HEK293 (cell line): ENCODE results near the gene CEP63.

Experiments used
- MYNN ChIP-seq: fragments of 450-650 bp; formaldehyde crosslinking; IDR thresholded peaks from 2 replicates; pipeline ENCODE4 v1.5.1; 2016; ENCODE audit warnings: missing biosample characterization, missing genetic modification characterization, borderline replicate concordance
- YY1 ChIP-seq: fragments of 450-650 bp; formaldehyde crosslinking; IDR thresholded peaks from 2 replicates; pipeline ENCODE4 v1.5.1; 2018; ENCODE audit warnings: missing biosample characterization, missing genetic modification characterization
- ZBTB20 ChIP-seq: fragments of 450-650 bp; formaldehyde crosslinking; IDR thresholded peaks from 2 replicates; pipeline ENCODE4 v1.5.1; 2016; ENCODE audit warnings: missing biosample characterization, missing genetic modification characterization
- ZNF777 ChIP-seq: fragments of 450-650 bp; formaldehyde crosslinking; IDR thresholded peaks from 2 replicates; pipeline ENCODE4 v1.5.1; 2017; ENCODE audit warnings: missing biosample characterization, missing genetic modification characterization, borderline replicate concordance
- TF ChIP-seq, protein P1 (sequence below): fragments of 450-650 bp; formaldehyde crosslinking; IDR thresholded peaks from 2 replicates; pipeline ENCODE4 v1.5.1; 2016; ENCODE audit warnings: missing biosample characterization, missing genetic modification characterization

DNA sequence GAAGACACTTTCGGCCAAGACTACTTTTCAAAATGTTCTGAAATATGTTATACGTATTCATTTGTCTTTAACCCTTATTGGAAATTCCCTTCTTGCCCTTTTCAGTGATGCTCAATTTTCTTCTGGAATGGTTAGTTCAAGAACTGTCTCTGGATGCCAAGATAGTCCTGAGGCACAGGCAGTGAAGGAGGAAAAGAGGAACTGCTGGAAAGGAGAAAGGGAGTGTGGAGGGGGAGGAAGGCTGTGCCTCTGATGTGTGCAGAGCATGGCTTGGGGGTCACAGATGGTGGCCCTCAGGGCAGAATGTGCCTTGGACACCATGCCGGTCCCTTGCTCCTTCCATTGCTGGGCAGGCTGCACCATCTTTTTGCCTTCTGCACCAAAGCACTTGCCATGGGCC lies 73.7 kb downstream of the CEP63 start:
- no peak for TF ChIP-seq ZNF777 (tag by site-specific recombination)
- no peak for TF ChIP-seq ZBTB20 (tag by site-specific recombination)
- TF ChIP-seq MYNN = no peak
- TF ChIP-seq YY1 (tag by site-specific recombination) = no peak
- TF ChIP-seq, protein P1, sequence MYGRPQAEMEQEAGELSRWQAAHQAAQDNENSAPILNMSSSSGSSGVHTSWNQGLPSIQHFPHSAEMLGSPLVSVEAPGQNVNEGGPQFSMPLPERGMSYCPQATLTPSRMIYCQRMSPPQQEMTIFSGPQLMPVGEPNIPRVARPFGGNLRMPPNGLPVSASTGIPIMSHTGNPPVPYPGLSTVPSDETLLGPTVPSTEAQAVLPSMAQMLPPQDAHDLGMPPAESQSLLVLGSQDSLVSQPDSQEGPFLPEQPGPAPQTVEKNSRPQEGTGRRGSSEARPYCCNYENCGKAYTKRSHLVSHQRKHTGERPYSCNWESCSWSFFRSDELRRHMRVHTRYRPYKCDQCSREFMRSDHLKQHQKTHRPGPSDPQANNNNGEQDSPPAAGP = no peak
